HG02885 (cell line): Measurements from ENCODE around the gene PHF12.

Experiments
- ATAC-seq: cut with Tn5 transposase; IDR thresholded peaks from one replicate; pipeline ENCODE4 v1.9.1; 2021; ENCODE audit warnings: mild to moderate bottlenecking; ENCODE audit not compliant: unreplicated experiment, poor library complexity

The PHF12 gene

GRCh38 chr17:28865946-28866752, 85.2 kb downstream of the PHF12 start:
- ATAC-seq: peak; percentile 56

DNA sequence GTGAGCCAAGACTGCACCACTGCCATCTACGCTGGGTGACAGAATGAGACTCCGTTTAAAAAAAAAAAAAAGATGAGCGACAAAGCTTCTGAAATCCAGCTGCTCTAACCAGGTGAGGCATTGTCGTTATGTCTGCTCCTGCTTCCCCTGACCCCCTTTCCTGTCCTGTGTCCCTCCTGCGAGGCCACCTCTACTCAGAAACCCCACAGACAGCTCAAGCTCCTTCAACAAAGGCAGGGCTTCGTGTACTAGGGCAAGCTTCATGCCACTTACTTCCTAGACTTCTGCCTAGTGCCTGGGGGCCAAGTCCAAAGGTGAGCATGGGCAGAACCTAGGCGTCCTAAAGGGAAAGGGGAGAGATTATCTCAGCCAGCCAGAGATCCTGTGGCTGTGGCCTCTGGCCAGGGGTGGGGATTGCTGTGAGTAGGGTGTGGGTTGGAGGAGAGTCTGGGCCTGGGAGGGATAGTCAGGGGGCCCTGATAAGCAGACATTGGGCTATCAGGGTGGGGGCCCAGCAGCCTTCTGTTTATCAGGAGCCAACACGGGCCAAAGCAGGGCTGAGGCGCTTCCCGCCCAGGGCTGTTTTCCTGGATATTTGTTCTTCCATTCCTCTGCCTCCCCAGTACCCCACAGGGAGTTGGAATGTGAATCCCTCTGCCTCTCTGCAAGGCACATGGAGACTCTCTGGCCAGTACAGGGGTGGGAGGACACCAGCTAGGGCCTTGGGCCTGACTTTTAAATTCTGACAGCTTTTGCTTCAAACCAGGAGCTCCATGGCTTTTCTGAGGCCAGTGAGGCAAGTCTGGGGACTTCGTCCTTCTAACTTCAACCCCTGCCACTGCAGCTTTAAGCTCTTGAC, 86.1 kb downstream of the PHF12 start:
- no peak for ATAC-seq

DNA sequence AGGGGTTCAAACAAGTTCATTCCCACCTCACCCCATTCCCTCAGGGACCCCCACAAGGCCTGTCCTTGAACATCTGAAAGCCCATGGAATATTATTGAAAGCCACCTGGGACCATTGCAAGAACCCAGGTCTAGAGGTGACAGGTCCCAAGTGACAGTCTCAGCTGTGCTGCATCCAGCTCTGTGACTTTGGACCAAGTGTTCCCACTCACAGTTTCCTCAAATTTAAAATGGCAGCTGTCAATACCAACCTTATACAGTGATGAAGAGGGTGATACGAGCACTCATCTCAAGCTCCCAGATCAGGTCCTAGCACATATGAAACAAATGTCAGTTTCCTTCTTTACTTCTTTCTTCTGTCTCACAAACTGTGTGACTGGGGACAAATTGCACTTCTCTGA, 87.4 kb downstream of the PHF12 start:
- no peak for ATAC-seq

DNA sequence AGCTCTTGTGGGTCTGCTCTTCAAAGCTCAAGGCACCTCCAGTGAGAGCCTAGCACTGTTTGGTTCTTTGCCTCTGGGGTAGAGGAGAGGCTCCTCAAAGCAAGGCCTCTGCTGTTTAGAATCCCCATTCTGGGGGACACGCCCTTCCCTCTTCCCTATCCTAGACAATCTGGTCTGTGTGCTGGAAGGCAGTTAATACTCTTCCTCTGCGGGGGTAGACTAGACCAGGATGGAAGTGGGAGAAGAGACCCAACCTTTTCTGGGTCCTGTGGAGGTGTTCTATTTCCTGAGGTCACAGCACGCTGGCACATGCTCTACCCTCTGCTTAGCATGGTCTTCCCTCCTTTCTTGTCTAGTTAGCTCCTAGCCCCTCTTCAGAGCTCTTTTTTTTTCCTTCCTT, 88.8 kb downstream of the PHF12 start:
- no peak for ATAC-seq

- ATAC-seq: no peak
These were observed 89.7 kb downstream of the PHF12 start for GRCh38 chr17:28861393-28862203.

DNA sequence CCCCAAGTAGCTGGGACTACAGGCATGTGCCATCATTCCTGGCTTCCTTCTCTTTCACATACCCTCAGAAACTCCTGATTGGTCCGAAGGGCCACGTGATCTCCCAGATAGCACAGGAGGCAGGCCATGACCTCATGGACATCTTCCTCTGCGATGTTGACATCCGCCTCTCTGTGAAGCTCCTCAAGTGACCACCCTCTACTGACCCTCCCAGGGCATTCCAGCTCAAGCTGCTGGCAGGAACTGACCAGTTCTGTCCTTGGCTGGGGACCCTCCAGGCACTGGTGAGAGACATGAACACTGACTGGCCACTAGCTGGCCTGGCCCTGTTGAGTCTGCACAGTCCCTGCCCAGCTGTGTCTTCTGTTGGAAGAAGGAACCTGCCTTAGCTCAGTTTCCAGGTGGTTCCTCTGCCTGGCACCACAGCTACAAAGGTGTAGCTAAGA, 90.9 kb downstream of the PHF12 start:
- no peak for ATAC-seq

- ATAC-seq: no peak
These were observed 92.4 kb downstream of the PHF12 start for GRCh38 chr17:28858801-28859355.

DNA sequence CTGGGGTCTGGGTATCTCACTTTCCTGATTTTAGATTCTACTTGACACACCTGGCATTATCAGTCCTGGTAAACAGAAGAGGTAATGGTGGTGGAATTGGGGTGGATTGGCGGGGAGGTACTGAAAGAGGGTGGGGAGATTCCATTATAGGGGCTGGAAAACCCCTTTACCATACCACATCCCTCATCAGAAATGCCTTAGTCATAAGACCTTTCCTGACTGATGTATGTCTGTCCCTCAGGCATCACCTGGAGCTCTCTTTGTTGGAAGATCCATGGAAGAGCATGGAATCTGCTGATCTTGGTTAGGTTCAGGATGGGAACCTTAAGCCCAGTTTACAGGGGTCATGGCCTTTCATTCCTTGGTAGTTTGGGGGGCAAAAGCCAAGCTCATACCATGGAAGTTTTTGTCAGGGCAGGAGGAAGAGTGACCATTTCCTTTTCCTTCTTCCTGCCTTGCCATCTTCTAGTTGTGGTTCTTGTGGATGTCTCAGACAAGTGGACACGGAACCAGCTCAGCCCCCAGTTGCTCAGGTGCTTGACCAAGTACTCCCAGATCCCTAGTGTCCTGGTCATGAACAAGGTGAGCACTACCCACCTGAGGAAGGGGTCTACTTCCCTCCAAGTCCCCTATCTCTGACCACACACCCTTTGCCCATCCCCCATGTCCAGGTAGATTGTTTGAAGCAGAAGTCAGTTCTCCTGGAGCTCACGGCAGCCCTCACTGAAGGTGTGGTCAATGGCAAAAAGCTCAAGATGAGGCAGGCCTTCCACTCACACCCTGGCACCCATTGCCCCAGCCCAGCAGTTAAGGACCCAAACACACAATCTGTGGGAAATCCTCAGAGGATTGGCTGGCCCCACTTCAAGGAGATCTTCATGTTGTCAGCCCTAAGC, 93.2 kb downstream of the PHF12 start:
- no peak for ATAC-seq

DNA sequence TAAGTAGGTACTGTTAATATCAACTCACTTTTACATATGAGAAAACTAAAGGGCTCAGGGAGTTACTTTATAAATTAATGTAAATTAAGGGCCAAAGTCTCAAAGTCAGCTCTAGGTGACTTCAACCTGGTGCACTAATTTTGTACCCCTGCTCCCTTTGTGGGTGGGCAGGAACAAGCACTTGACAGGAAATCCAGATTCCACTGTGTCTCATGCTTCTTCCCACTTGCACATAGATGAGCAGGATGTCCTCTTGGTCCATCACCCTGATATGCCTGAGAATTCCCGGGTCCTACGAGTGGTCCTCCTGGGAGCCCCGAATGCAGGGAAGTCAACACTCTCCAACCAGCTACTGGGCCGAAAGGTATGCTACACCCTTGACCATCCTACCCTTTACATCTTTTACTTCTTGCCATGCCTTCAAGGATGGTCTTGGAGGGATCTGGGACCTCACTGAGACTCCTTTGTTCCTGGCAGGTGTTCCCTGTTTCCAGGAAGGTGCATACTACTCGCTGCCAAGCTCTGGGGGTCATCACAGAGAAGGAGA, 95.2 kb downstream of the PHF12 start:
- ATAC-seq: no peak

- ATAC-seq: no peak
These were observed 96.0 kb downstream of the PHF12 start for GRCh38 chr17:28855336-28855679.
